CD14-positive monocyte (primary cell): Measurements from ENCODE around the gene WDR62. TPM values are rescaled to one million over a fixed set of nuclear protein-coding genes. Genes with fewer than 3 reads are reported as not detected.

Experiments
- DNase-seq, 3 donors: peaks; one replicate each; pipeline ENCODE4 v3.0.0-alpha.2; 2011 to 2022
- H2AFZ ChIP-seq: 2 replicates; pipeline ENCODE4 v1.6.0; 2012; ENCODE audit warnings: mild to moderate bottlenecking, low read depth, low read length, inconsistent platforms; ENCODE audit not compliant: insufficient read depth, poor library complexity, severe bottlenecking
- H3K27ac ChIP-seq, 2 donors: 1 replicate in 1 of 2; 2 replicates in 1 of 2; pipeline ENCODE4 v1.5.1; 2012 to 2013; ENCODE audit warnings: low read length in 2 of 2, control low read depth in 1 of 2, inconsistent platforms in 1 of 2, low read depth in 1 of 2, mild to moderate bottlenecking in 1 of 2
- H3K27me3 ChIP-seq, 2 donors: one replicate each; pipeline versions ENCODE4 v1.6.0 to v1.6.1; 2011 to 2013; ENCODE audit warnings: low read length in 2 of 2; ENCODE audit not compliant: control insufficient read depth in 2 of 2, insufficient read depth in 2 of 2
- H3K36me3 ChIP-seq, 2 donors: replicated peaks in 1 of 2; 1 replicate in 1 of 2; 2 replicates in 1 of 2; pipeline versions ENCODE4 v1.5.1 to v1.6.1; 2012 to 2013; ENCODE audit warnings: low read length in 2 of 2, control low read depth in 1 of 2, inconsistent platforms in 1 of 2, mild to moderate bottlenecking in 1 of 2; ENCODE audit not compliant: insufficient read depth in 2 of 2, control insufficient read depth in 1 of 2
- H3K4me1 ChIP-seq, 2 donors: 1 replicate in 1 of 2; 2 replicates in 1 of 2; pipeline versions ENCODE4 v1.5.1 to v1.6.1; 2012 to 2013; ENCODE audit warnings: low read length in 2 of 2, control low read depth in 1 of 2, inconsistent platforms in 1 of 2, mild to moderate bottlenecking in 1 of 2, moderate library complexity in 1 of 2; ENCODE audit not compliant: insufficient read depth in 2 of 2, control insufficient read depth in 1 of 2
- H3K4me2 ChIP-seq: replicated peaks from 2 replicates; pipeline ENCODE3; 2012; ENCODE audit warnings: low read length, moderate library complexity, mild to moderate bottlenecking; ENCODE audit not compliant: poor library complexity, severe bottlenecking; ENCODE audit errors: extremely low read depth
- H3K4me3 ChIP-seq, 3 experiments: fragments of 200-600 bp in 1 of 3; sonication (generic) in 1 of 3; replicated peaks in 1 of 3; 1 replicate in 2 of 3; 2 replicates in 1 of 3; pipeline ENCODE4 v1.5.1; 2011 to 2013; ENCODE audit warnings: low read length in 3 of 3, mild to moderate bottlenecking in 3 of 3, control low read depth in 2 of 3, low read depth in 2 of 3, inconsistent platforms in 1 of 3, moderate library complexity in 1 of 3
- H3K79me2 ChIP-seq: 2 replicates; pipeline ENCODE4 v1.6.0; 2012; ENCODE audit warnings: mild to moderate bottlenecking, control low read depth, inconsistent platforms, low read length, moderate library complexity; ENCODE audit not compliant: insufficient read depth
- H3K9ac ChIP-seq: 2 replicates; pipeline ENCODE4 v1.6.0; 2017; ENCODE audit warnings: low read length, mild to moderate bottlenecking; ENCODE audit not compliant: insufficient read depth, poor library complexity, severe bottlenecking
- H3K9me3 ChIP-seq, 2 donors: replicated peaks in 1 of 2; 1 replicate in 1 of 2; 2 replicates in 1 of 2; pipeline versions ENCODE4 v1.5.1 to v1.6.1; 2012 to 2013; ENCODE audit warnings: low read length in 2 of 2, control low read depth in 1 of 2; ENCODE audit not compliant: control insufficient read depth in 1 of 2, insufficient read depth in 1 of 2
- H4K20me1 ChIP-seq: 2 replicates; pipeline ENCODE4 v1.6.0; 2012; ENCODE audit warnings: mild to moderate bottlenecking, low read length, control low read depth, moderate library complexity; ENCODE audit not compliant: insufficient read depth
- H3K27ac Mint-ChIP-seq, 7 donors: one replicate each; pipeline ENCODE4 v1.8.0; 2020; ENCODE audit warnings: mild to moderate bottlenecking in 7 of 7, mixed read lengths in 7 of 7, moderate library complexity in 6 of 7, inconsistent platforms in 2 of 7
- H3K27me3 Mint-ChIP-seq, 3 donors: one replicate each; pipeline ENCODE4 v1.8.0; 2021 to 2022; ENCODE audit warnings: low read depth in 3 of 3, mild to moderate bottlenecking in 3 of 3, mixed read lengths in 3 of 3, moderate library complexity in 3 of 3, inconsistent platforms in 1 of 3
- H3K36me3 Mint-ChIP-seq, 2 donors: one replicate each; pipeline ENCODE4 v1.8.0; 2020; ENCODE audit warnings: mixed read lengths in 2 of 2, inconsistent platforms in 1 of 2, mild to moderate bottlenecking in 1 of 2
- H3K4me1 Mint-ChIP-seq: one replicate; pipeline ENCODE4 v1.8.0; 2020; ENCODE audit warnings: mild to moderate bottlenecking, mixed read lengths
- H3K4me3 Mint-ChIP-seq, 2 donors: one replicate each; pipeline ENCODE4 v1.8.0; 2020; ENCODE audit warnings: mild to moderate bottlenecking in 2 of 2, mixed read lengths in 2 of 2, moderate library complexity in 1 of 2
- H3K9me3 Mint-ChIP-seq, 7 donors: one replicate each; pipeline ENCODE4 v1.8.0; 2020 to 2022; ENCODE audit warnings: mixed read lengths in 7 of 7, mild to moderate bottlenecking in 6 of 7, moderate library complexity in 6 of 7, inconsistent platforms in 2 of 7
- WGBS: methylation state at CpG from one replicate; pipeline ENCODE4 v1.1.5; 2013; ENCODE audit warnings: missing lambda C conversion rate; ENCODE audit not compliant: insufficient coverage; 5-methylcytosine and 5-hydroxymethylcytosine counted together
- intact Hi-C, 2 donors: fragments of 100-400 bp; cut with micrococcal nuclease; formaldehyde crosslinking; loops; one replicate each; pipeline versions ENCODE4 v1.15.0 to v1.15.1; 2023
- polyA plus RNA-seq, 3 donors: library from polyadenylated mRNA; depleted of rRNA in 1 of 3; unstranded in 2 of 3; stranded (reverse) in 1 of 3; fragments of 300-500 nt in 2 of 3; fragments of >200 nt in 1 of 3; fragmentation: Illumina TruSeq in 2 of 3; gene quantifications; 1 replicate in 2 of 3; 2 replicates in 1 of 3; pipeline ENCODE4 v1.2.3, GENCODE V29; 2012 to 2021
- TF ChIP-seq, protein P1 (sequence below): fragments of 200-600 bp; IDR thresholded peaks from one replicate; pipeline ENCODE4 v1.8.0; 2022; ENCODE audit warnings: antibody characterized with exemption, mild to moderate bottlenecking

The WDR62 gene
- polyA plus RNA-seq, 3 donors, result 0.05 to 0.88 TPM; not detected in 1

DNA sequence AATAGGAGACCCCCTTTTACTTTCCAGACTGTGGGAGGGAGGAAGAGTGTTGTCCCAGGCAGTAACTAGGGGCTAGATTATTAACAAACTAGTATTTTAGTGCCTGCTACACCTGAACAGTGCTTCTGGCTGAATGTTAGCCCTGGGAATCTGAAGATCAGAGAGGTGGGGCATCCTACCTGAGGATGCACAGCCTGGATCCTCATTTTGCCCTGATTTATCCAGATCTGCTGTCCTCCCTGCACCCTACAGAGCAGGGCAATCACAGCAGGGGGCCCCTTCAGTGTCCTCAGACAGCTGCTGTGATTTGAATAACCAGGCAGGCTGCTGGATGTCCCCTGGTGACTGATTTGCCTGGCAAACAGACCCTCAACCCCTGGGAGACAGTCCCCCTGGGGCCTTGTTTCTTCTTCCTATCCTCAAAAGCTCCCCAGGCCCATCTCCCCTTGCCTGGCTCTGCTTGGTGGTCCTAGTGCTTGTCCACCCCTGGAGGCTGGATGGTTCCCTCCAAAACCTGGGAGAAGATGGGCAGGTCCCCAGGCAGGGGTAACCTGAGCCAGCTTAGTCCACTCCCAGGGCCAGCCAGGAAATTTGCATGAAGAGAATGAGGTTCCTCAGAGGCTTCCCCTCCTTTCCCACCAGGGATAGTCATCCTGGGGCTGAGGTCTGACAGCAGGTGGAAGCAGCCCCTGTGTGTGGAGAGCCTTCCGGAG, 55.9 kb downstream of the WDR62 start, which contains the start of gene OVOL3:
Gene OVOL3, plus strand, starts transcription at position 657 of the 713 bp plus-strand sequence. CDS start 60 bp downstream, outside the sequence.
- Mint-ChIP-seq H3K36me3 (peaks cover 20 to 25% of the 10 kb centered on the region in 2 donors), H3K4me1 (peaks cover 13% of the 10 kb centered on the region), H3K4me3 (no peak within 1 kb of the TSS), H3K27ac (no peak within 1 kb of the TSS), H3K9me3 (no peaks in the 10 kb centered on the region), H3K27me3 (peaks cover 0 to 7% (median 0%) of the 10 kb centered on the region in 3 donors)
- TF ChIP-seq, protein P1, sequence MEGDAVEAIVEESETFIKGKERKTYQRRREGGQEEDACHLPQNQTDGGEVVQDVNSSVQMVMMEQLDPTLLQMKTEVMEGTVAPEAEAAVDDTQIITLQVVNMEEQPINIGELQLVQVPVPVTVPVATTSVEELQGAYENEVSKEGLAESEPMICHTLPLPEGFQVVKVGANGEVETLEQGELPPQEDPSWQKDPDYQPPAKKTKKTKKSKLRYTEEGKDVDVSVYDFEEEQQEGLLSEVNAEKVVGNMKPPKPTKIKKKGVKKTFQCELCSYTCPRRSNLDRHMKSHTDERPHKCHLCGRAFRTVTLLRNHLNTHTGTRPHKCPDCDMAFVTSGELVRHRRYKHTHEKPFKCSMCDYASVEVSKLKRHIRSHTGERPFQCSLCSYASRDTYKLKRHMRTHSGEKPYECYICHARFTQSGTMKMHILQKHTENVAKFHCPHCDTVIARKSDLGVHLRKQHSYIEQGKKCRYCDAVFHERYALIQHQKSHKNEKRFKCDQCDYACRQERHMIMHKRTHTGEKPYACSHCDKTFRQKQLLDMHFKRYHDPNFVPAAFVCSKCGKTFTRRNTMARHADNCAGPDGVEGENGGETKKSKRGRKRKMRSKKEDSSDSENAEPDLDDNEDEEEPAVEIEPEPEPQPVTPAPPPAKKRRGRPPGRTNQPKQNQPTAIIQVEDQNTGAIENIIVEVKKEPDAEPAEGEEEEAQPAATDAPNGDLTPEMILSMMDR, result no peak
- no CpG with 5 or more reads among the region's 1 CpG for whole genome bisulfite sequencing
- H3K9me3 ChIP-seq, result no peaks in the 10 kb centered on the region
- no peak within 1 kb of the TSS for H3K9ac ChIP-seq
- DNase-seq, result no peak
- H4K20me1 ChIP-seq, result no peaks in the 10 kb centered on the region
- H3K4me1 ChIP-seq, result peaks cover 16 to 20% of the 10 kb centered on the region in 2 donors
- no peak within 1 kb of the TSS for H3K4me3 ChIP-seq
- H3K4me2 ChIP-seq, result no peak within 1 kb of the TSS
- H3K36me3 ChIP-seq, result peaks cover 8 to 21% of the 10 kb centered on the region in 2 donors
- intact Hi-C loops, result loop anchor here (5.0 to 10.0 kb wide), 5 partner anchors 53 to 574 kb away; partner anchors contain the start of genes HCST (in 1 of the 2), HSPB6 (in 1 of the 2), NFKBID (in 1 of the 2) and PROSER3 (in 1 of the 2)
- no peak within 1 kb of the TSS for H2AFZ ChIP-seq
- no peaks in the 10 kb centered on the region for H3K27me3 ChIP-seq
- peaks cover 10% of the 10 kb centered on the region for H3K79me2 ChIP-seq
- no peak within 1 kb of the TSS for H3K27ac ChIP-seq

- Histone ChIP-seq H3K4me2 (no peak overlapping the region), H3K9ac (no peak overlapping the region)
- no peaks in the 10 kb centered on the region for H3K9me3 Mint-ChIP-seq
Measured at GRCh38 chr19:36111200-36111539, 56.5 kb downstream of the WDR62 start.

More at GRCh38 chr19:36111200-36111539, 56.5 kb downstream of the WDR62 start:
- no peak for DNase-seq
- Histone ChIP-seq H3K36me3 (peaks cover 8 to 20% of the 10 kb centered on the region in 2 donors), H3K9me3 (no peaks in the 10 kb centered on the region), H3K79me2 (peaks cover 16% of the 10 kb centered on the region), H4K20me1 (peaks cover 2% of the 10 kb centered on the region), H3K27ac (no peak overlapping the region), H3K4me1 (peaks cover 21 to 25% of the 10 kb centered on the region in 2 donors), H2AFZ (no peak overlapping the region), H3K4me3 (no peak overlapping the region), H3K27me3 (no peaks in the 10 kb centered on the region)
- Mint-ChIP-seq H3K27me3 (peaks cover 0 to 7% (median 0%) of the 10 kb centered on the region in 3 donors), H3K36me3 (peaks cover 20% of the 10 kb centered on the region in 2 donors), H3K27ac (no peak overlapping the region), H3K4me3 (no peak overlapping the region), H3K4me1 (peaks cover 18% of the 10 kb centered on the region)
- intact Hi-C loops, result loop anchor here (5.0 to 10.0 kb wide), 5 partner anchors 54 to 574 kb away; partner anchors contain the start of genes HCST (in 1 of the 2), HSPB6 (in 1 of the 2), NFKBID (in 1 of the 2) and PROSER3 (in 1 of the 2)
- TF ChIP-seq, protein P1, result no peak
- 92% methylated on average over 9 of the region's 13 CpGs for WGBS
